HG03139 (cell line): ENCODE measurements around the gene ZSCAN2.

Experiments
- ATAC-seq: cut with Tn5 transposase; IDR thresholded peaks from one replicate; pipeline ENCODE4 v1.9.1; 2021; ENCODE audit not compliant: unreplicated experiment

Gene ZSCAN2

DNA sequence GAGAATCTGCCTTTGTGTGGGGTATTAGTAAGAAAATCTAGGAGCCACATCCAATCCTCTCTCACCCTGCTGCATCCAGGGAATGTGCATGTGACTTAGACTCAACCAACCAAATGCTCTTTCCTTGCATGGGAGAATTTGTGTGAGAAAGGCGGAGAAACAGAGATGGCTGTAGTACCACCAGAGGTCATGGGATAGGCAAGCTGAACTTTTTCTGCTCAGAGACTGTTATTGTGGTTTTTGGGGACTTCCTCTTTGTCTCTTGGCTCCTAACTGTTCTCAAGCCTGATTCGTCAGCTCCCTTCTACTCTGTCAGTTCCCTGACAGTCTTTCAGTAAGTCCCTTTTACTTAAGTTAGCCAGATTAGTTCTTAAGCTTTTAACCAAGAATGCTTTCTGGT lies 2.6 kb upstream of the ZSCAN2 start:
- peak; percentile 47 for ATAC-seq

DNA sequence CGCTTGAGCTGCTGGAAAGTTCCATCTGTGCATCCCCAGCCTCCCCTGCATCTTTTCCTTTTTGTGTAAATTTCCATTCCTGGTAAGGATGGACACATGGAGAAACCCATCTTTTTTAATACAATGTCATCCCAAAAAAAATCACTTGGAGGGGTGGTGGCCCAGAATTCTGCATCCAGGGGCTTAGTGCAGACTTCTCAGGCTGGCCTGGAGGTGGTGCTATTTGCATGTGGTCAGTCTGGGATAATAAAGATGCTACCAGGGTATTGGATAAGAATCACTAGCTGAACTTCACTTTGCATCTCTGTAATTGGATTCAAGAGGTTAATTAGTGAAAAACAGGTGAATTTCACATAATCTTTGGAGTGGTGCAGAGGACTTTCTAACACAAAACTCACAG lies 1.8 kb upstream of the ZSCAN2 start:
- ATAC-seq, result no peak

GRCh38 chr15:84599906-84600305 lies 903 bp upstream of the ZSCAN2 start:
- ATAC-seq, result no peak

GRCh38 chr15:84600331-84600686 lies 500 bp upstream of the ZSCAN2 start:
- peak; percentile 2 for ATAC-seq

- ATAC-seq, result no peak
Measured at GRCh38 chr15:84601555-84601838, 688 bp downstream of the ZSCAN2 start.

DNA sequence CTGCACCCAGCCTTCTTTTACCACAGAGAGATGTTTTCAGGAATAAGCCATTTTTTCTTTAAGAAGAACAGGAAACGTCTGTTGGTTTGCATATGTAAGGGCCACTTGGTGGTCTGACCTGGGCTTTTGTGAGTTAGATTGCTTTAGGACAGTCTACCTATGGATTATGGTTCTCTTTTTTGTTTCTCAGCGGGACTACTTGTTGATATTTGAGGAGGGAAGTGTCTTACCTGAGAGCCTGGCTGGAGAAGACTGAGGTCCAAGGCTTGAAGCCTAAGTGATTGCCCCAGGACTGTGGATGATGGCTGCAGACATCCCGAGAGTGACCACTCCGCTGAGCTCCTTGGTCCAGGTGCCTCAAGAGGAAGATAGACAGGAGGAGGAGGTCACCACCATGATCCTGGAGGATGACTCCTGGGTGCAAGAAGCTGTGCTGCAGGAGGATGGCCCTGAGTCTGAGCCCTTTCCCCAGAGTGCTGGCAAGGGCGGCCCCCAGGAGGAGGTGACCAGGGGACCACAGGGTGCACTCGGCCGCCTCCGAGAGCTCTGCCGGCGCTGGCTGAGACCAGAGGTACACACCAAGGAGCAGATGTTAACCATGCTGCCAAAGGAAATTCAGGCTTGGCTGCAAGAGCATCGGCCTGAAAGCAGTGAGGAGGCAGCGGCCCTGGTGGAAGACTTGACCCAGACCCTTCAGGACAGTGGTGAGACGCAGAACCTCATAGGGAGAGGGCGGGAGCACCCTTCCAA lies 3.0 kb downstream of the ZSCAN2 start:
- no peak for ATAC-seq

GRCh38 chr15:84604826-84605553 lies 4.2 kb downstream of the ZSCAN2 start:
- ATAC-seq, result no peak

DNA sequence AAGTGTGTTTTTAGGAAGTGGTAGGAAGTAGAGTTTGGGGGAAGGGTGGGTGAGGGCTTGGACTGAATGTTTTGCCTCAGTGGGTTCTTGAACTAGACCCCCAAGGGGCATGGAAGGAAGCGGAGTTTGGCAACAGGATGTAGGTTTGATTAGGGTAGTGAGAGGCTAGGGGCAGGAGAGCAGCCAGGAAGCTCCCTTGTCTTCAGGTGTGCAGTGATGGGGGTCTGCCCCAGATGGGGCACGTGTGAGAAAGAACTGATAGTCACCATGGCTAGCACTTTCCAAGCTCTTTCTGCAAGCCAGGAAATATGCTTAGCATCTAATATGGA lies 4.7 kb downstream of the ZSCAN2 start:
- no peak for ATAC-seq

DNA sequence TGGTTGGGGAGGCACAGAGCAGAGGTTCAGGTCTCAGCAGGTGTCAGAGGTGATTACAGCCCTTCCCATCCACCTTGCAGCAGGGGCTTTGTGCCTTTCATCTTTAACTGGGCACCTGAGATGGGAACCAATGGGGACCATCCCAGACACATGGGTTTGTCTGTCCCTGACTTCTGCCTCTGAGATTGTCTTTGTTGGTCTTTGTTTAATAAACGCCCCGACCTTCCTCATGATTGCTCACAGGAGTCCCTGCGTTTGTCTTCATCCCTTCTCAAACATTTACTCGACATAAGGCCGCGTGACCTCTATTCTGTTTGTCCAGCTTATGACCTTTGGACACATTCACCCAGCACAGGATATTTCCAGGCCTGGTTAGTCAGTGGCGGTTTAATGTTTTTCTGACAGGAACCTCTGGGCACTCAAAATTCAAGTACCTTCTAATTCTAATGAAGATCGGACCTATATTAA lies 5.9 kb downstream of the ZSCAN2 start:
- no peak for ATAC-seq

- no peak for ATAC-seq
Measured at GRCh38 chr15:84608707-84609284, 8.0 kb downstream of the ZSCAN2 start.

- ATAC-seq, result no peak
Measured at GRCh38 chr15:84609818-84610525, 9.2 kb downstream of the ZSCAN2 start.

DNA sequence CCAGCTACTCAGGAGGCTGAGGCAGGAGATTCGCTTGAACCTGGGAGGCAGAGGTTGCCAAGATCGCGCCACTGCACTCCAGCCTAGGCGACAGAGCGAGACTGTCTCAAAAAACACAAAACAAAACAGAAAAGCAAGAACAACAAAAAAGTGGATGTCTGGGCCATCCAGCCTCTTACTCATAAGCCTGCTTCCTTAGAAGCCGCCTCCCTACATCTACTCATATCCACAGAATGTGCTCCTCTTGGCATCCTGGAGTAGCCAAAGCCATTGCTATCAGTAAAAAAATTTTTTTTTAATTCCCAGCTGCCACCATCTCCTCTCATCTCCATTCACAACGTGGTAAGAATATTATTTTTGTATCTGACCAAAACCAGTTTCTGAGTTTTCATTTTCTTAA lies 10.8 kb downstream of the ZSCAN2 start:
- ATAC-seq, result no peak

DNA sequence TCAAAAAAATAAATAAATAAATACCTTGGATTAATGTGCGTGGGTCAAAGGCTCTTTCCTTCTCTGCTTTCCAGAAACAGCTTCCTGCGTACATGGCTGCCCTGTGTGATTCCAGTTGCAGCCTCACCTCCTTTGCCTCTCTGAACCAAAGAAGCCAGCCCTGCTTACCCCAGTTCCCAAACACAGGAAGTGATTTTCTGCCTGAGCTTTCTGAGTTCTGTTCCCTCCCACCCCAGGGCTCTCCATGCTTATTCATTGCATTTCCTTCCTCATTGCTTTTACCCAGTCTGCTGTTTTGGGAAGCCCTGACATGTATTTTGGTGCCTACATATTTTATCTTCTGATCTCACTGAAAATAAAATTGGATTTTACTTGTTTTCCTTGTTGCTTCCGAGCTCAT lies 15.4 kb downstream of the ZSCAN2 start:
- no peak for ATAC-seq

- no peak for ATAC-seq
Measured at GRCh38 chr15:84620626-84621025, 19.8 kb downstream of the ZSCAN2 start.

- no peak for ATAC-seq
Measured at GRCh38 chr15:84621358-84621979, 20.7 kb downstream of the ZSCAN2 start.

DNA sequence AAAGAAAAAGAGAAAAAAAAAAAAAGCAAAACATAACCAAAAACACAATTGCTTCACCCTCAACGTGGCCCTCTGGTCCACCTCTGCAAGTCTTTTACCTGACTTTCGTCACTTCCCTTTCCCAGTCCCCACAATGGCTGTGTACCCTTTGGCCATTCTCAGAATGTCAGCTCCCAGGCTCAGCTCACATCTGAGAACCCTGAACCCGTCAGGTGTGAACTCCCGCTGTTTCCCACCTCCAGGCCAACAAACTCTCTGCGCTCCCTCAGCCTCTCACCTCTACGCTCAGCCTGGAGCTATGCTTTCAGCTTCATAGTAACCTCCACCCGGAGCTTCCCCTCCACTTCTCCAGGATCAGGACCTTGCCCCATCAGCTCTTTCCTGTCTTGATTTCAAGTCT lies 23.6 kb downstream of the ZSCAN2 start:
- no peak for ATAC-seq

- ATAC-seq, result no peak
Measured at GRCh38 chr15:84625123-84625522, 24.3 kb downstream of the ZSCAN2 start.

DNA sequence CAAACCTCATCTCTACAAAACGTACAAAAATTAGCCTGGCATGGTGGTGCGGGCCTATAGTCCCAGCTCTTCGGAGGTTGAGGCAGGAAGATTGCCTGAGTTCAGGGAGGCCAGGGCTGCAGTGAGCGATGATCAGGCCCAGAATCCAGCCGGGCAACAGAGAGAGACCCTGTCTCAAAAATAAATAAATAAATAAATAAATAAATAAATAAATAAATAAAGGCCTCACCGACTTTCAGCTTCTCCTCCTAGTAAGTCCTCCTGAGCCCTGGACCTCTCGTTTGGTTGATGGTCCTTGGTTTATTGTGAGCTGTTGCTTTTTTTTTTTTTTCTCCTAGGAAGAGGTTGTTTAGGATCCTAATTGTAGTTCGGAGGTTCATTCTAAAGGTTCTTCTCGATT lies 28.2 kb downstream of the ZSCAN2 start:
- no peak for ATAC-seq

- ATAC-seq, result no peak
Measured at GRCh38 chr15:84631706-84632272, 31.0 kb downstream of the ZSCAN2 start.

GRCh38 chr15:84633311-84634227 lies 32.8 kb downstream of the ZSCAN2 start:
- peak; percentile 35 for ATAC-seq
